Psoas muscle (tissue), 8 donors: Measurements from ENCODE around the gene C4BPB. TPM values are rescaled to one million over a fixed set of nuclear protein-coding genes. Genes with fewer than 3 reads are reported as not detected.

Experiments used
- ATAC-seq, 4 donors: fragments of 200-7000 bp; cut with Tn5 transposase; one replicate each; pipeline ENCODE4 v1.9.1; 2020; ENCODE audit warnings: moderate library complexity in 3 of 4, mild to moderate bottlenecking in 2 of 4
- DNase-seq, 2 donors: peaks; one replicate each; pipeline ENCODE4 v3.0.0-alpha.2; 2020
- H3K27ac ChIP-seq: fragments of 200-600 bp; one replicate; pipeline ENCODE4 v1.8.0; 2022
- H3K27me3 ChIP-seq, 3 donors: fragments of 200-600 bp in 1 of 3; one replicate each; pipeline versions ENCODE4 v1.6.1 to v1.8.0; 2013 to 2022; ENCODE audit warnings: low read length in 2 of 3, mild to moderate bottlenecking in 2 of 3, moderate library complexity in 1 of 3; ENCODE audit not compliant: insufficient read depth in 3 of 3
- H3K36me3 ChIP-seq, 2 donors: fragments of 200-600 bp in 1 of 2; one replicate each; pipeline versions ENCODE4 v1.6.1 to v1.8.0; 2013 to 2022; ENCODE audit warnings: low read depth in 1 of 2, mild to moderate bottlenecking in 1 of 2, moderate library complexity in 1 of 2; ENCODE audit not compliant: insufficient read depth in 1 of 2
- H3K4me1 ChIP-seq: fragments of 200-600 bp; one replicate; pipeline ENCODE4 v1.8.0; 2022
- H3K4me3 ChIP-seq: fragments of 200-600 bp; one replicate; pipeline ENCODE4 v1.8.0; 2022; ENCODE audit warnings: mild to moderate bottlenecking
- H3K9me3 ChIP-seq: fragments of 200-600 bp; one replicate; pipeline ENCODE4 v1.8.0; 2022
- WGBS, 3 donors: extraction: QIAGEN DNeasy Blood & Tissue Kit; methylation state at CpG; one replicate each; pipeline versions ENCODE4 v1.1.6 to v1.1.7; 2013; 5-methylcytosine and 5-hydroxymethylcytosine counted together
- intact Hi-C, 2 donors: fragments of 100-400 bp; cut with DNase I; formaldehyde crosslinking; loops; one replicate each; pipeline versions ENCODE4 v1.11.0 to v1.14.2; 2022
- polyA plus RNA-seq, 3 donors: library from polyadenylated mRNA; stranded (reverse); fragments of 200-250 nt; gene quantifications; one replicate each; pipeline ENCODE4 v1.2.3, GENCODE V29; 2013
- total RNA-seq, 4 donors: library from RNA; stranded (reverse); fragmentation: NEBNext Ultra II Directional in 2 of 4; extraction: Animal tissue kit (Norgen Biotek cat#: 25700) in 2 of 4; gene quantifications; one replicate each; pipeline versions ENCODE4 v1.2.1 to v1.2.4, GENCODE V29; 2021 to 2023
- TF ChIP-seq, protein P1 (sequence below): fragments of 200-600 bp; IDR thresholded peaks from one replicate; pipeline ENCODE4 v1.8.0; 2022; ENCODE audit warnings: antibody characterized with exemption
- donor health status: healthy with polysubstance abuse.
- donor health status: DM: no; HTN: no; CAD: no; lungs with moderate emphysema.
- donor health status: Bipolar disorder and iron deficiency.
- donor health status: healthy.
- donor health status: DM: yes; HTN: yes; CAD: no.
- donor health status: DM: no; HTN: no; CAD: no.
- donor health status: DM: no; HTN: no; CAD: no.
- donor health status: DM: yes; HTN: yes; CAD: no.

The C4BPB gene
- total and polyA plus RNA-seq, 7 donors, result 0.08 to 0.48 (median 0.25) TPM; not detected in 2

DNA sequence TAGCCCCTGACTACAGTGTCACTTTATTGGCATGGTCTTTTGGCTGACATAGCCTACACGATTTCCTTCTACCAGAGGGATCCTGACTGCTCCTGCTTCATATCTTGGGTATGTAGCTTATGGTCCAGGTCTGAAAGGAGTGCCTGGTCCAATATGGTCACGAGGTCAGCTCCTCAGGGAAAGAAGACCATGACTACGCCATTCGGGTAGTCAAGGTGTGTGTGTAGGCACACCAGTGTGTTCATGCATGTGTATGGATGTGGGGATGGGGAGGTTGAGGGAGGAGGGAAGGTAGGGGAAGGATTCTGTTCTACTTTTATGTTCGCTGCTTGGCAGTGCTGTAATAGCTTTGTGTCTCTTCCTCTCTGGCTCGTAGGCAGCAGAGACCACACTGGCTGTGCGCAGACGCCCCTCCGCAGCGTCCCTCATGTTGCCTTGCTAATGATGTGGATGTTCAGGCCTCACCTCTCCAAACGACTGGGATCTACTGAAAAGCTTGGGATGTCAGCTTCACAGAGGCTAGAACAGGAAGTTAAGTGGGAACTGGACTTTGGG, 10.0 kb upstream of the C4BPB start:
- DNase-seq (no peak), ATAC-seq (no peak)
- TF ChIP-seq, protein P1, sequence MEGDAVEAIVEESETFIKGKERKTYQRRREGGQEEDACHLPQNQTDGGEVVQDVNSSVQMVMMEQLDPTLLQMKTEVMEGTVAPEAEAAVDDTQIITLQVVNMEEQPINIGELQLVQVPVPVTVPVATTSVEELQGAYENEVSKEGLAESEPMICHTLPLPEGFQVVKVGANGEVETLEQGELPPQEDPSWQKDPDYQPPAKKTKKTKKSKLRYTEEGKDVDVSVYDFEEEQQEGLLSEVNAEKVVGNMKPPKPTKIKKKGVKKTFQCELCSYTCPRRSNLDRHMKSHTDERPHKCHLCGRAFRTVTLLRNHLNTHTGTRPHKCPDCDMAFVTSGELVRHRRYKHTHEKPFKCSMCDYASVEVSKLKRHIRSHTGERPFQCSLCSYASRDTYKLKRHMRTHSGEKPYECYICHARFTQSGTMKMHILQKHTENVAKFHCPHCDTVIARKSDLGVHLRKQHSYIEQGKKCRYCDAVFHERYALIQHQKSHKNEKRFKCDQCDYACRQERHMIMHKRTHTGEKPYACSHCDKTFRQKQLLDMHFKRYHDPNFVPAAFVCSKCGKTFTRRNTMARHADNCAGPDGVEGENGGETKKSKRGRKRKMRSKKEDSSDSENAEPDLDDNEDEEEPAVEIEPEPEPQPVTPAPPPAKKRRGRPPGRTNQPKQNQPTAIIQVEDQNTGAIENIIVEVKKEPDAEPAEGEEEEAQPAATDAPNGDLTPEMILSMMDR, result no peak
- peaks cover 4% of the 10 kb centered on the region for H3K4me1 ChIP-seq
- H3K27me3 ChIP-seq, result no peaks in the 10 kb centered on the region
- 83 to 84% (median 84%) methylated on average over 11 of the region's 11 CpGs for WGBS, 3 donors
- H3K36me3 ChIP-seq, result peaks cover 0 to 35% of the 10 kb centered on the region in 2 donors
- H3K9me3 ChIP-seq, result no peaks in the 10 kb centered on the region
- no peak overlapping the region for H3K27ac ChIP-seq
- no peak overlapping the region for H3K4me3 ChIP-seq
- intact Hi-C loops, result loop anchor here in 1 of 2 donors (2.0 to 5.0 kb wide), 3 partner anchors 30 to 166 kb away; no protein-coding TSS in a partner anchor

DNA sequence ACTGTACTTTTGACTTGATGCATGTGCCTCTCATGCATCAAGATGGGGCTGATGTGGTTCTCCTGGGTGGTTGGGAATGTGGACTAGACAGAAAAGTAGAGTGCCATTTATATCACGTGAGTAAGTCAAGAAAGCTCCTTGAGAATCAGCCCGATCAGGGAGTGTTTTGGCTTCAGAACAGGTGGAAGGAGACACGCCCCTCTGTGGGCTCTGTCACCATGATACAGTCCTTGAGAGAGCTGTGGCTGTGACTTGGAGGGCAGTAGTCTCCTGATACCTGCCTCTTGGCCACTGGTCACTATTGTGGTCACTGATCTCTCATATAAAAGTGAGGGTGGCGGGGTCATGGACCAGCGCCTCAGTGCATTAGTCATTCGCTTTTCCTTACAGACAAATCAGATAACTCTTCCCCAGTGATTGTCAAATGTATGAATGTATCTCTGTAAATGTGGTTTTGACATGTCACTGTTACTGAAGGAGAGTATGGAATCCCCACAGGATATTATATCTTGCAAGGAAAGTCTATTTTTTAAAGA, 8.9 kb upstream of the C4BPB start:
- peaks cover 0 to 29% of the 10 kb centered on the region in 2 donors for H3K36me3 ChIP-seq
- ATAC-seq (peak in 1 of 4 donors; percentile 28), DNase-seq (no peak)
- WGBS, 3 donors, result 78 to 82% (median 81%) methylated on average over 6 of the region's 6 CpGs
- H3K4me3 ChIP-seq, result no peak overlapping the region
- no peak overlapping the region for H3K27ac ChIP-seq
- no peaks in the 10 kb centered on the region for H3K27me3 ChIP-seq
- TF ChIP-seq, protein P1, result no peak
- peaks cover 4% of the 10 kb centered on the region for H3K4me1 ChIP-seq
- intact Hi-C loops, result loop anchor here (2.0 to 5.0 kb wide), 5 partner anchors 31 to 418 kb away; partner anchors contain the start of gene CR1 (in 1 of the 2)
- no peaks in the 10 kb centered on the region for H3K9me3 ChIP-seq

DNA sequence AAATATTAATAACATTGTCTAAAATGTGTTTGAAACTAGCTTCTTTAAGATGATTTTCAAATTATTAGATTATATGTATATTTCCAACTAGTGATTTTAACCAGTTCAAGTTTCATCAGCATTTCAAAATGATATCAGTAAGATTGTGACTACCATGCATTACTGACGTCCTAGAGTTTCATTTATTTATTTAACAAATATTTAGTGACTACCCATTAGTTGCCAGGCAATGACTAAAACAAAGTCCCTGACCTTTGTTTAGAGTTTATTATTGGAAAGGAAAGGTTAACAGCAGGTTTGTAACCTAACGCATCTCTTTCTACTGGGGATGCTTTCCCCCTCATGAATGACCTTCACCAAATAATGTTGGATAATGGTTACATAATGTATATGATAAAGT, 7.6 kb upstream of the C4BPB start:
- DNase-seq (no peak), ATAC-seq (no peak)
- no peak overlapping the region for H3K27ac ChIP-seq
- TF ChIP-seq, protein P1, result no peak
- no peaks in the 10 kb centered on the region for H3K27me3 ChIP-seq
- no peaks in the 10 kb centered on the region for H3K9me3 ChIP-seq
- H3K4me3 ChIP-seq, result no peak overlapping the region
- WGBS, 3 donors, result 73 to 76% (median 74%) methylated on average over 2 of the region's 2 CpGs
- H3K4me1 ChIP-seq, result peaks cover 4% of the 10 kb centered on the region
- intact Hi-C loops, result loop anchor here in 1 of 2 donors (5.0 kb wide), 2 partner anchors 34 to 416 kb away; partner anchors contain the start of gene CR1
- peaks cover 0 to 16% of the 10 kb centered on the region in 2 donors for H3K36me3 ChIP-seq

DNA sequence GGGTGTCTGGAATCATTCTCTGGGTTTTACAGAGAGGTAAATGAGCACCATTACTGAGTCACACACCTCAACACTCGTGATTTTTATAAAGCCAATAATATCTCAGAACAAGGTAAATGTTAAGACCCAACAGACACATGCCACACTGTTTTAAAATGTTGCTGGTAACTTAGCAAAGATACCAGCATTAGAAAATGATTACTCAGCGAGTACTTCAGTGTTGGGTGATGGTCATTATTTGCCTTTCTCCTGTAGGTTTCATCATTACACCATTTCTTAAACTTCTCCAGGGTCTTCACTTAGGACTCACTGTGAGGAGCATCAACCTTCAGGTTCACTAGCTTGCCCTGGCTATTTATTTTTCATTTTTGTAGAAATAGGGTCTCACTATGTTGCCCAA, 6.9 kb upstream of the C4BPB start:
- DNase-seq (no peak), ATAC-seq (no peak)
- H3K36me3 ChIP-seq, result peaks cover 0 to 16% of the 10 kb centered on the region in 2 donors
- 89 to 90% (median 89%) methylated on average over 2 of the region's 2 CpGs for WGBS, 3 donors
- H3K4me3 ChIP-seq, result no peak overlapping the region
- TF ChIP-seq, protein P1, result no peak
- no peaks in the 10 kb centered on the region for H3K9me3 ChIP-seq
- no peak overlapping the region for H3K27ac ChIP-seq
- H3K27me3 ChIP-seq, result no peaks in the 10 kb centered on the region
- peaks cover 4% of the 10 kb centered on the region for H3K4me1 ChIP-seq
- intact Hi-C loops, result loop anchor here in 1 of 2 donors (2.0 to 5.0 kb wide), 3 partner anchors 35 to 415 kb away; partner anchors contain the start of gene CR1
